ENCODE data around the gene NKIRAS2. TPM values are rescaled to one million over a fixed set of nuclear protein-coding genes. Genes with fewer than 3 reads are reported as not detected.
"Not testable (repeated sequence)": the region's sequence is repeated elsewhere in the genome, so short reads cannot be mapped to it uniquely, and the experiment has no call there.

The NKIRAS2 gene
- polyA plus RNA-seq, 2 donors, result 28.8 to 32.5 TPM

DNA sequence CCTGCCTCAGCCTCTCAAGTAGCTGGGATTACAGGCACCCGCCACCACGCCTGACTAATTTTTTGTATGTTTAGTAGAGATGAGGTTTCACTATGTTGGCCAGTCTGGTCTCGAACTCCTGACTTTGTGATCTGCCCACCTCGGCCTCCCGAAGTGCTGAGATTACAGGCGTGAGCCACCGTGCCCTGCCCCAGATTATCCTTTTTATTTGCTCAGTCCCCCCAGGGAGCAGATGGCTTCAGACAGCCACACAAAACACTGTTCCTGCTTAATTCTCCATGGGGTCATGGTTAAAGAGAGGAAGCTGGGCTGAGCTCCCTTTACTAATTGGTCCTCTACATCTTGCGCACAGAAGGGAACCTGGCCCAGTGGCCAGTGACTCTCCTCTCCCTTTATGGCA is 955 bp downstream of the NKIRAS2 start:
- H3K9me3 ChIP-seq (ENCODE audit: control insufficient read depth in 2 of 2, insufficient read depth in 1 of 2, low read depth in 1 of 2, low read length in 1 of 2); H3K27me3 ChIP-seq (ENCODE audit: control insufficient read depth in 1 of 2, insufficient read depth in 2 of 2, low read length in 2 of 2): not testable (repeated sequence)
- H3K4me3 ChIP-seq (ENCODE audit: low read depth in 1 of 2, low read length in 2 of 2), result peak overlapping the region in 1 of 2 donors; percentile 89
- 65 to 71% methylated on average over 8 of the region's 8 CpGs for WGBS, 2 donors
- H3K27ac ChIP-seq (ENCODE audit: low read depth in 2 of 2, low read length in 1 of 2), result peak overlapping the region in 1 of 2 donors; percentile 82
- peaks cover 0 to 19% of the 10 kb centered on the region in 2 donors for H3K36me3 ChIP-seq (ENCODE audit: control insufficient read depth in 2 of 2, insufficient read depth in 2 of 2, low read length in 1 of 2)
- H3K4me1 ChIP-seq (ENCODE audit: control insufficient read depth in 2 of 2, insufficient read depth in 2 of 2, low read length in 1 of 2), result peaks cover 0 to 19% of the 10 kb centered on the region in 2 donors

- Histone ChIP-seq H3K27ac (ENCODE audit: low read depth in 2 of 2, low read length in 1 of 2) (peak overlapping the region; percentile 76 to 91), H3K36me3 (ENCODE audit: control insufficient read depth in 2 of 2, insufficient read depth in 2 of 2, low read length in 1 of 2) (peaks cover 0 to 19% of the 10 kb centered on the region in 2 donors), H3K4me1 (ENCODE audit: control insufficient read depth in 2 of 2, insufficient read depth in 2 of 2, low read length in 1 of 2) (peaks cover 0 to 10% of the 10 kb centered on the region in 2 donors), H3K27me3 (ENCODE audit: control insufficient read depth in 1 of 2, insufficient read depth in 2 of 2, low read length in 2 of 2) (no peaks in the 10 kb centered on the region), H3K4me3 (ENCODE audit: low read depth in 1 of 2, low read length in 2 of 2) (no peak overlapping the region), H3K9me3 (ENCODE audit: control insufficient read depth in 2 of 2, insufficient read depth in 1 of 2, low read depth in 1 of 2, low read length in 1 of 2) (no peaks in the 10 kb centered on the region)
- 67 to 68% methylated on average over 15 of the region's 15 CpGs for WGBS, 2 donors
Observed at GRCh38 chr17:42023524-42024349, 3.8 kb downstream of the NKIRAS2 start.

GRCh38 chr17:42025191-42025579 is 5.3 kb downstream of the NKIRAS2 start:
- Histone ChIP-seq H3K4me1 (ENCODE audit: control insufficient read depth in 2 of 2, insufficient read depth in 2 of 2, low read length in 1 of 2) (peaks cover 0 to 10% of the 10 kb centered on the region in 2 donors), H3K4me3 (ENCODE audit: low read depth in 1 of 2, low read length in 2 of 2) (no peak overlapping the region), H3K36me3 (ENCODE audit: control insufficient read depth in 2 of 2, insufficient read depth in 2 of 2, low read length in 1 of 2) (peaks cover 0 to 19% of the 10 kb centered on the region in 2 donors), H3K27ac (ENCODE audit: low read depth in 2 of 2, low read length in 1 of 2) (peak overlapping the region; percentile 7 to 91), H3K9me3 (ENCODE audit: control insufficient read depth in 2 of 2, insufficient read depth in 1 of 2, low read depth in 1 of 2, low read length in 1 of 2) (no peaks in the 10 kb centered on the region), H3K27me3 (ENCODE audit: control insufficient read depth in 1 of 2, insufficient read depth in 2 of 2, low read length in 2 of 2) (no peaks in the 10 kb centered on the region)
- 53 to 58% methylated on average over 8 of the region's 8 CpGs for WGBS, 2 donors

DNA sequence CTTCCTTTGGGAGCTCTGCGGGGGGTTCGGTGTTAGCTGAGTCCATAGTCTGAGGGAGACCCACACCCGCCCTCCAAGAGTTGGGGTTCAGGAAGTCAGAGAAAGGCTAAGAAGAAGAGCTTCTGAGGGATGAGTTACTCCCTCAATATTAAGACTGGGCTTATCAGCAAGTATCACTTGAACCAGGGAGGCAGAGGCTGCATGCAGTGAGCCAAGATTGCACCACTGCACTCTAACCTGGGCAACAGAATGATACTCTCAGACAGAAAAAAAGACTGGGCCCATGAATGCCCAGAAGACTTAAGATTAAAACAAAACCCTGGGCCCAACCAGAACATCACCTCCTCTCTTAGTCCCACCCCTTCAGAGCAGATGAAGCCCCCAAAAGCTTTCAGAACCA is 6.0 kb downstream of the NKIRAS2 start:
- H3K4me1 ChIP-seq (ENCODE audit: control insufficient read depth in 2 of 2, insufficient read depth in 2 of 2, low read length in 1 of 2), result peaks cover 0 to 9% of the 10 kb centered on the region in 2 donors
- H3K9me3 ChIP-seq (ENCODE audit: control insufficient read depth in 2 of 2, insufficient read depth in 1 of 2, low read depth in 1 of 2, low read length in 1 of 2), result no peaks in the 10 kb centered on the region
- H3K36me3 ChIP-seq (ENCODE audit: control insufficient read depth in 2 of 2, insufficient read depth in 2 of 2, low read length in 1 of 2), result peaks cover 0 to 19% of the 10 kb centered on the region in 2 donors
- no peaks in the 10 kb centered on the region for H3K27me3 ChIP-seq (ENCODE audit: control insufficient read depth in 1 of 2, insufficient read depth in 2 of 2, low read length in 2 of 2)
- H3K27ac ChIP-seq (ENCODE audit: low read depth in 2 of 2, low read length in 1 of 2), result no peak overlapping the region
- H3K4me3 ChIP-seq (ENCODE audit: low read depth in 1 of 2, low read length in 2 of 2), result no peak overlapping the region
- WGBS, 2 donors, result 94 to 97% methylated on average over 3 of the region's 3 CpGs

DNA sequence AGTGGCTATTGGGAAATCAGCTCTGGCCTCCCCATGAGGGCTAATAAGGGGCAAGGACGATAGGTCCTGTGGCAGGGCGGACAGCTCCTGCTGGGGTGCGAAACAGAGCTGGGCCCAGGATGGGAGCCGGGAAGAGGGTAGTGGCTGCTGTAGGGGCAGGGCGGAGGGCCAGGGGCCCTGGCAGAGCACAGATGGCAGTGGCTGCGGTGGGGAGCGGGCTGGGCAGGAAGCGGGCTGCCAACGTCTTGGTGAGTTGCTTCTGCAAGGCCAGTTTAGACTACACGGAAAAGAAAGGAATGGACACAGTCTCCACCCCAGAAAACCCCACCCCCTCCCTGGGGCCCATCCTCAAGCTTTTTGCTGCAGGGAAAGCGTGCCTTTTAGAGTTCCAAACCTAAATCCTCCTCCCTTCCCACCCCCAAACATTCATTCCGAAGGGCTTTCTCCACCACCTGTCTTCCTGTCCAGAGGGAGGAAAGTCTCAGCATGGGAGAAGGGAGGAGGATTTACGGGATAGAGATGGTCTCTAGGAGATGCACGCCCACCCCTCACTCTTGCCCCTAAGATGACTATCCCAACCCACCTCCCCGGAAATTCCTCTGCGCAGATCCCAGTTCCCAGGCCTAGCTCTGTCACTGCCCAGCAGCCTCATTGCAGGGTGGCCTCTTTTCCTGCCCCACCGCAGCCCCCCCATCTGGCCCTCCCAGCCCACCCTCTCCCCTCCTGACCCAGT is 7.1 kb downstream of the NKIRAS2 start:
- Histone ChIP-seq H3K27me3 (ENCODE audit: control insufficient read depth in 1 of 2, insufficient read depth in 2 of 2, low read length in 2 of 2) (no peaks in the 10 kb centered on the region), H3K9me3 (ENCODE audit: control insufficient read depth in 2 of 2, insufficient read depth in 1 of 2, low read depth in 1 of 2, low read length in 1 of 2) (no peaks in the 10 kb centered on the region), H3K4me3 (ENCODE audit: low read depth in 1 of 2, low read length in 2 of 2) (no peak overlapping the region), H3K4me1 (ENCODE audit: control insufficient read depth in 2 of 2, insufficient read depth in 2 of 2, low read length in 1 of 2) (peaks cover 0 to 7% of the 10 kb centered on the region in 2 donors), H3K27ac (ENCODE audit: low read depth in 2 of 2, low read length in 1 of 2) (no peak overlapping the region), H3K36me3 (ENCODE audit: control insufficient read depth in 2 of 2, insufficient read depth in 2 of 2, low read length in 1 of 2) (peaks cover 0 to 19% of the 10 kb centered on the region in 2 donors)
- 58 to 66% methylated on average over 17 of the region's 17 CpGs for WGBS, 2 donors

DNA sequence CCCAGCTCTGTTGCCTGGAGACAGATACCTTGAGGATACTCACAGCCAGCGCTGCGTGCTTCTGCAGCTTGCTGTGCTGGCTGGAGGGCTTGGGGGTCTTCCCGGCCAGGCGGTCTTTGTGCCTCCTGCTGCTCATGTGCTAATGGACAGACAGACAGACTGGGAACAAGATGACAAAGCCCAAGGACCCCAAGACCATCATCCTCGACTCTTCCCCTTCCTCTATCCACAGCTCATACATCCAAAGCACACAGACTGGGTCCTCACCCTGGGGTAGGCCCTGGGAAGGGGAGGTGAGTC is 7.7 kb downstream of the NKIRAS2 start:
- WGBS, 2 donors, result 71 to 73% methylated on average over 5 of the region's 5 CpGs
- Histone ChIP-seq H3K27me3 (ENCODE audit: control insufficient read depth in 1 of 2, insufficient read depth in 2 of 2, low read length in 2 of 2) (no peaks in the 10 kb centered on the region), H3K27ac (ENCODE audit: low read depth in 2 of 2, low read length in 1 of 2) (no peak overlapping the region)

DNA sequence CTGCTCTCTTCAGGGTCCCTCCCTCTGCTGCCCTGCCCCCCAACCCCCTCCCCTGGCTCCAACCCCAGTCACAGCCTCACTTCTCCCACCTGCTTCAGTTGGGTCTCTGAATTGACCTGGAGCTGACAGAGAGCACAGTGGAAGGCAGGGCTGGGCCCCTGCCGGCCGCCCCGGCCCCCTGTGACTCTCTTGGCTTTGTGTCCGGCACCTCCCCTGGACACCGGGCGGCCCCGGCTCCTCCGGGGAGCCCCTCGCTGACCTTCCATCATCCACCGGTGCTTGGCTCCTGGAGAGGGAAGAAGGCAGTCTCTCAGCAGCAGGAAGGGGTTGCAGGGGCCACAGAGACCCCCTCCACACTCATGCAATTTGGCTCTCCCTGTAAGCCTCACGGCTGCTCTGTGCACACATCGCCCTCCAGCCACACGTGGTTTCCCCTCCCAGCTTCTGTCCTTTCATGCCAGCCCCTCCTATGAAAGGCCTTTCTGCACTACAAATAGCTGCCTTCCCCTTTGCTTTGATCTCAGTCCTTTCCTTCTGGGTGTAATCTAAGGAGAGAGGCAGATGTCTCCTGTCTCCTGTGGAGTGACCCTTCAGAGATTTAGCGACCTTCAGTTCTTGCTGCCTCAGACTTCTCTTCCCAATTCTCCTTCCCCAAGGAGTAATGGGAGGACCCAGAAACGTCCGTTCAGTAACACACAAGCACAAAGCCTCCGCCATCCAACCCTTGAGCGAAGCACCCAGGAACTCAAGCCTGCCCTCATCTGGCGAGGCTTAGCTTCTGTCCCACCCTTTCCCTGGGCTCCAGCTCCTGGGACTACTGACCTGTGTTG is 8.3 kb downstream of the NKIRAS2 start:
- Histone ChIP-seq H3K9me3 (ENCODE audit: control insufficient read depth in 2 of 2, insufficient read depth in 1 of 2, low read depth in 1 of 2, low read length in 1 of 2) (no peaks in the 10 kb centered on the region), H3K27ac (ENCODE audit: low read depth in 2 of 2, low read length in 1 of 2) (no peak overlapping the region), H3K27me3 (ENCODE audit: control insufficient read depth in 1 of 2, insufficient read depth in 2 of 2, low read length in 2 of 2) (no peaks in the 10 kb centered on the region), H3K36me3 (ENCODE audit: control insufficient read depth in 2 of 2, insufficient read depth in 2 of 2, low read length in 1 of 2) (peaks cover 0 to 10% of the 10 kb centered on the region in 2 donors), H3K4me1 (ENCODE audit: control insufficient read depth in 2 of 2, insufficient read depth in 2 of 2, low read length in 1 of 2) (peaks cover 0 to 7% of the 10 kb centered on the region in 2 donors), H3K4me3 (ENCODE audit: low read depth in 1 of 2, low read length in 2 of 2) (no peak overlapping the region)
- WGBS, 2 donors, result 61 to 68% methylated on average over 19 of the region's 19 CpGs

More for the DNA sequence above, 7.7 kb downstream of the NKIRAS2 start:
- H3K36me3 ChIP-seq (ENCODE audit: control insufficient read depth in 2 of 2, insufficient read depth in 2 of 2, low read length in 1 of 2), result peaks cover 0 to 14% of the 10 kb centered on the region in 2 donors
- no peaks in the 10 kb centered on the region for H3K9me3 ChIP-seq (ENCODE audit: control insufficient read depth in 2 of 2, insufficient read depth in 1 of 2, low read depth in 1 of 2, low read length in 1 of 2)
- H3K4me3 ChIP-seq (ENCODE audit: low read depth in 1 of 2, low read length in 2 of 2), result no peak overlapping the region
- peaks cover 0 to 7% of the 10 kb centered on the region in 2 donors for H3K4me1 ChIP-seq (ENCODE audit: control insufficient read depth in 2 of 2, insufficient read depth in 2 of 2, low read length in 1 of 2)

- H3K4me3 ChIP-seq (ENCODE audit: low read depth in 1 of 2, low read length in 2 of 2), result no peak overlapping the region
- peaks cover 0 to 7% of the 10 kb centered on the region in 2 donors for H3K4me1 ChIP-seq (ENCODE audit: control insufficient read depth in 2 of 2, insufficient read depth in 2 of 2, low read length in 1 of 2)
- no peaks in the 10 kb centered on the region for H3K9me3 ChIP-seq (ENCODE audit: control insufficient read depth in 2 of 2, insufficient read depth in 1 of 2, low read depth in 1 of 2, low read length in 1 of 2)
- H3K36me3 ChIP-seq (ENCODE audit: control insufficient read depth in 2 of 2, insufficient read depth in 2 of 2, low read length in 1 of 2), result peaks cover 0 to 6% of the 10 kb centered on the region in 2 donors
- H3K27ac ChIP-seq (ENCODE audit: low read depth in 2 of 2, low read length in 1 of 2), result no peak overlapping the region
- no peaks in the 10 kb centered on the region for H3K27me3 ChIP-seq (ENCODE audit: control insufficient read depth in 1 of 2, insufficient read depth in 2 of 2, low read length in 2 of 2)
- WGBS, 2 donors, result 75 to 80% methylated on average over 7 of the region's 7 CpGs
Observed at GRCh38 chr17:42028791-42029127, 8.9 kb downstream of the NKIRAS2 start.

- H3K4me3 ChIP-seq (ENCODE audit: low read depth in 1 of 2, low read length in 2 of 2), result no peak overlapping the region
- no peak overlapping the region for H3K27ac ChIP-seq (ENCODE audit: low read depth in 2 of 2, low read length in 1 of 2)
- no peaks in the 10 kb centered on the region for H3K9me3 ChIP-seq (ENCODE audit: control insufficient read depth in 2 of 2, insufficient read depth in 1 of 2, low read depth in 1 of 2, low read length in 1 of 2)
- no peaks in the 10 kb centered on the region for H3K4me1 ChIP-seq (ENCODE audit: control insufficient read depth in 2 of 2, insufficient read depth in 2 of 2, low read length in 1 of 2)
- WGBS, 2 donors, result 62 to 71% methylated on average over 6 of the region's 6 CpGs
- no peaks in the 10 kb centered on the region for H3K36me3 ChIP-seq (ENCODE audit: control insufficient read depth in 2 of 2, insufficient read depth in 2 of 2, low read length in 1 of 2)
- H3K27me3 ChIP-seq (ENCODE audit: control insufficient read depth in 1 of 2, insufficient read depth in 2 of 2, low read length in 2 of 2), result no peaks in the 10 kb centered on the region
Observed at GRCh38 chr17:42031584-42031983, 11.7 kb downstream of the NKIRAS2 start.
